Neural cell (in vitro differentiated cells): Measurements from ENCODE around the gene CACNA1E. TPM values are rescaled to one million over a fixed set of nuclear protein-coding genes. Genes with fewer than 3 reads are reported as not detected.
"Not testable (repeated sequence)": the region's sequence is repeated elsewhere in the genome, so short reads cannot be mapped to it uniquely, and the experiment has no call there.

ENCODE experiments used
- H2AFZ ChIP-seq: fragments of 200-600, 300-800 bp; sonication (generic), shearing (Covaris generic); 2 replicates; pipeline ENCODE4 v1.6.0; 2014; ENCODE audit warnings: low read depth, mild to moderate bottlenecking, antibody characterized with exemption, low read length, moderate library complexity
- H3F3A ChIP-seq: fragments of 200-600 bp; shearing (Covaris generic); 2 replicates; pipeline ENCODE4 v1.6.1; 2016; ENCODE audit warnings: mild to moderate bottlenecking, moderate library complexity, mixed read lengths, antibody characterized with exemption, low read length; ENCODE audit not compliant: insufficient read depth, poor library complexity, severe bottlenecking
- H3K27ac ChIP-seq: fragments of 200-600, 300-800 bp; sonication (generic), shearing (Covaris generic); 2 replicates; pipeline ENCODE4 v1.5.1; 2014; ENCODE audit warnings: mild to moderate bottlenecking, low read length, moderate library complexity
- H3K27me3 ChIP-seq: fragments of 300-800, 200-600 bp; sonication (generic), shearing (Covaris generic); 2 replicates; pipeline ENCODE4 v1.6.0; 2014; ENCODE audit warnings: mild to moderate bottlenecking, low read depth, low read length, moderate library complexity; ENCODE audit not compliant: insufficient read depth
- H3K36me3 ChIP-seq: fragments of 300-800, 200-600 bp; sonication (generic), shearing (Covaris generic); 2 replicates; pipeline ENCODE4 v1.5.1; 2014; ENCODE audit warnings: mild to moderate bottlenecking, antibody characterized with exemption, low read length, moderate library complexity; ENCODE audit not compliant: insufficient read depth
- H3K4me2 ChIP-seq: fragments of 300-800, 200-600 bp; sonication (generic), shearing (Covaris generic); 2 replicates; pipeline ENCODE4 v1.6.0; 2014; ENCODE audit warnings: mild to moderate bottlenecking, low read length
- H3K4me3 ChIP-seq: fragments of 300-800, 200-600 bp; sonication (generic), shearing (Covaris generic); 2 replicates; pipeline ENCODE4 v1.5.1; 2014; ENCODE audit warnings: mild to moderate bottlenecking, low read length, moderate library complexity
- H3K79me2 ChIP-seq: fragments of 200-600 bp; shearing (Covaris generic); replicated peaks from 2 replicates; pipeline ENCODE4 v1.6.0; 2014; ENCODE audit warnings: mild to moderate bottlenecking, low read length, moderate library complexity; ENCODE audit not compliant: insufficient read depth
- H3K9ac ChIP-seq: fragments of 300-800, 200-600 bp; sonication (generic), shearing (Covaris generic); 2 replicates; pipeline ENCODE4 v1.6.1; 2016; ENCODE audit warnings: mild to moderate bottlenecking, low read length, mixed read lengths
- H3K9me2 ChIP-seq: fragments of 200-600 bp; shearing (Covaris generic); 2 replicates; pipeline ENCODE4 v1.6.1; 2016; ENCODE audit warnings: mild to moderate bottlenecking, low read length, mixed read lengths; ENCODE audit not compliant: insufficient read depth
- H3K9me3 ChIP-seq: fragments of 200-600, 300-800 bp; sonication (generic), shearing (Covaris generic); 2 replicates; pipeline ENCODE4 v1.6.1; 2016; ENCODE audit warnings: mild to moderate bottlenecking, mixed run types, low read length, moderate library complexity, mixed read lengths
- H4K20me1 ChIP-seq: fragments of 200-600 bp; shearing (Covaris generic); 2 replicates; pipeline ENCODE4 v1.6.1; 2016; ENCODE audit warnings: mild to moderate bottlenecking, mixed run types; ENCODE audit not compliant: insufficient read depth
- EP300 ChIP-seq: fragments of 450-650 bp; conservative IDR thresholded peaks from 2 replicates; pipeline ENCODE4 v1.6.1; 2014; ENCODE audit warnings: antibody characterized with exemption, mild to moderate bottlenecking, moderate library complexity; ENCODE audit not compliant: poor library complexity, severe bottlenecking
- EZH2 ChIP-seq: fragments of 200-600, 300-800 bp; shearing (Covaris generic), sonication (generic); IDR thresholded peaks from 2 replicates; pipeline ENCODE4 v1.6.1; 2014; ENCODE audit warnings: antibody characterized with exemption, low read length, borderline replicate concordance, mild to moderate bottlenecking; ENCODE audit not compliant: insufficient read depth, poor library complexity, severe bottlenecking
- MXI1 ChIP-seq: fragments of 450-650 bp; conservative IDR thresholded peaks from 2 replicates; pipeline ENCODE4 v1.6.1; 2014; ENCODE audit warnings: antibody characterized with exemption, mild to moderate bottlenecking; ENCODE audit not compliant: poor library complexity, severe bottlenecking
- POLR2AphosphoS5 ChIP-seq: IDR thresholded peaks from 2 replicates; pipeline ENCODE4 v1.6.1; 2012
- RAD21 ChIP-seq: fragments of 450-650 bp; conservative IDR thresholded peaks from 2 replicates; pipeline ENCODE4 v1.6.1; 2014; ENCODE audit warnings: antibody characterized with exemption, mild to moderate bottlenecking, moderate library complexity
- SMC3 ChIP-seq: fragments of 450-650 bp; conservative IDR thresholded peaks from 2 replicates; pipeline ENCODE4 v1.6.1; 2014; ENCODE audit warnings: antibody characterized with exemption, mild to moderate bottlenecking, moderate library complexity; ENCODE audit not compliant: poor library complexity
- TAF1 ChIP-seq: IDR thresholded peaks from 2 replicates; pipeline ENCODE4 v1.6.1; 2012; ENCODE audit warnings: low read depth
- polyA plus RNA-seq: library from polyadenylated mRNA; depleted of rRNA; stranded (reverse); fragments of >200 nt; gene quantifications from 2 replicates; pipeline ENCODE4 v1.2.3, GENCODE V29; 2014
- TF ChIP-seq, protein P1 (sequence below): fragments of 450-650 bp; IDR thresholded peaks from 2 replicates; pipeline ENCODE4 v1.5.1; 2014; ENCODE audit warnings: antibody characterized with exemption, mild to moderate bottlenecking, moderate library complexity; ENCODE audit not compliant: poor library complexity, severe bottlenecking
- TF ChIP-seq, protein P2 (sequence below): IDR thresholded peaks from 2 replicates; pipeline ENCODE4 v1.6.1; 2012; ENCODE audit warnings: borderline replicate concordance

Gene CACNA1E
- polyA plus RNA-seq, 1 donor from 2014 or later = 29.5 TPM

DNA sequence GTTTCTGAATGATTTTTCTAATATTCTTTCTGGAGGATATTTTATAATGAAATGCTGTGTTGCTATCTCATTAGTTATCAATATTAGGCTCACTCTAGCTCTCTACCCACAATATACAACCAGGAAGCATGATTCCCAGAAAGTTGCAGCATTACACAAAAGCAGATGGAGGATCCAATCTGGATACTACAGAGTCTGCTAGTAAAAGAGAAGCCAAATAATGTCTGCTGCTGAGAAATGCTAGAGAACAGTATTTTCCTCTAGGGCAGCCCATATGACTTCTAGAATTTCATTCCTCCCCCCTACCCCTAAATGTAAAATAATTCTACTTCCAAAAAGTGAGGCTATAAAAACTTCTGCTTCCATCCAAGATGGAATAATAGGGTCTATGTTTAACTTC is 338.4 kb downstream of the CACNA1E start:
- no peaks in the 10 kb centered on the region for H3K27me3 ChIP-seq
- no peak overlapping the region for H2AFZ ChIP-seq
- no peaks in the 10 kb centered on the region for H3F3A ChIP-seq
- TF ChIP-seq POLR2AphosphoS5 (no peak), MXI1 (no peak)
- TF ChIP-seq, protein P1, sequence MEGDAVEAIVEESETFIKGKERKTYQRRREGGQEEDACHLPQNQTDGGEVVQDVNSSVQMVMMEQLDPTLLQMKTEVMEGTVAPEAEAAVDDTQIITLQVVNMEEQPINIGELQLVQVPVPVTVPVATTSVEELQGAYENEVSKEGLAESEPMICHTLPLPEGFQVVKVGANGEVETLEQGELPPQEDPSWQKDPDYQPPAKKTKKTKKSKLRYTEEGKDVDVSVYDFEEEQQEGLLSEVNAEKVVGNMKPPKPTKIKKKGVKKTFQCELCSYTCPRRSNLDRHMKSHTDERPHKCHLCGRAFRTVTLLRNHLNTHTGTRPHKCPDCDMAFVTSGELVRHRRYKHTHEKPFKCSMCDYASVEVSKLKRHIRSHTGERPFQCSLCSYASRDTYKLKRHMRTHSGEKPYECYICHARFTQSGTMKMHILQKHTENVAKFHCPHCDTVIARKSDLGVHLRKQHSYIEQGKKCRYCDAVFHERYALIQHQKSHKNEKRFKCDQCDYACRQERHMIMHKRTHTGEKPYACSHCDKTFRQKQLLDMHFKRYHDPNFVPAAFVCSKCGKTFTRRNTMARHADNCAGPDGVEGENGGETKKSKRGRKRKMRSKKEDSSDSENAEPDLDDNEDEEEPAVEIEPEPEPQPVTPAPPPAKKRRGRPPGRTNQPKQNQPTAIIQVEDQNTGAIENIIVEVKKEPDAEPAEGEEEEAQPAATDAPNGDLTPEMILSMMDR = no peak
- no peak overlapping the region for H3K4me3 ChIP-seq
- H3K27ac ChIP-seq = no peak overlapping the region
- no peaks in the 10 kb centered on the region for H4K20me1 ChIP-seq
- no peak overlapping the region for H3K4me2 ChIP-seq
- no peaks in the 10 kb centered on the region for H3K9me2 ChIP-seq
- H3K9ac ChIP-seq = no peak overlapping the region
- no peaks in the 10 kb centered on the region for H3K79me2 ChIP-seq
- H3K9me3 ChIP-seq = no peaks in the 10 kb centered on the region
- no peaks in the 10 kb centered on the region for H3K36me3 ChIP-seq

DNA sequence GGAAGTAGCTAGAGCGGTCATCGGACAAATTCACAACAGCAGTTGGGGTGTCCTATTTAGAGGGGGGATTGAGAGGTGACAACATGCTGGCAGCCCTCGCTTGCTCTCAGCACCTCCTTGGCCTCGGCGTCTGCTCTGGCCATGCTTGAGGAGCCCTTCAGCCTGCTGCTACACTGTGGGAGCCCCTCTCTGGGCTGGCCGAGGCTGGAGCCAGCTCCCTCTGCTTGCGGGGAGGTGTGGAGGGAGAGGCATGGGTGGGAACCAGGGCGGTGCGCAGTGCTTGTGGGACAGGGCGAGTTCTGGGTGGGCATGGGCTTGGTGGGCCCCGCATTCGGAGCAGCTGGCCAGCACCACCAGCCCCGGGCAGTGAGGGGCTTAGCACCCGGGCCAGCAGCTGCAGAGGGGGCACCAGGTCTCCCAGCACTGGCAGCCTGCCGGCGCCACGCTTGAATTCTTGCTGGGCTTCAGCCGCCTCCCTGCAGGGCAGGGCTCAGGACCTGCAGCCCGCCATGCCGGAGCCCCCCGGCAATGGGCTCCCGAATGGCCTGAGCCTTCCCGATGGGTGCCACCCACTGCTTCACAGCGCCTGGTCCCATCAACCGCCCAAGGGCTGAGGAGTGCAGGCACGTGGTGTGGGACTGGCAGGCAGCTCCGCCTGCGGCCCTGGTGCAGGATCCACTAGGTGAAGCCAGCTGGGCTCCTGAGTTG is 349.0 kb downstream of the CACNA1E start:
- H3K4me2 ChIP-seq, H3K36me3 ChIP-seq, H3K27me3 ChIP-seq, H2AFZ ChIP-seq, H3K9me2 ChIP-seq, H3K79me2 ChIP-seq, H3K4me3 ChIP-seq, H3K9me3 ChIP-seq, H3F3A ChIP-seq, H3K9ac ChIP-seq, H3K27ac ChIP-seq, H4K20me1 ChIP-seq: not testable (repeated sequence)

DNA sequence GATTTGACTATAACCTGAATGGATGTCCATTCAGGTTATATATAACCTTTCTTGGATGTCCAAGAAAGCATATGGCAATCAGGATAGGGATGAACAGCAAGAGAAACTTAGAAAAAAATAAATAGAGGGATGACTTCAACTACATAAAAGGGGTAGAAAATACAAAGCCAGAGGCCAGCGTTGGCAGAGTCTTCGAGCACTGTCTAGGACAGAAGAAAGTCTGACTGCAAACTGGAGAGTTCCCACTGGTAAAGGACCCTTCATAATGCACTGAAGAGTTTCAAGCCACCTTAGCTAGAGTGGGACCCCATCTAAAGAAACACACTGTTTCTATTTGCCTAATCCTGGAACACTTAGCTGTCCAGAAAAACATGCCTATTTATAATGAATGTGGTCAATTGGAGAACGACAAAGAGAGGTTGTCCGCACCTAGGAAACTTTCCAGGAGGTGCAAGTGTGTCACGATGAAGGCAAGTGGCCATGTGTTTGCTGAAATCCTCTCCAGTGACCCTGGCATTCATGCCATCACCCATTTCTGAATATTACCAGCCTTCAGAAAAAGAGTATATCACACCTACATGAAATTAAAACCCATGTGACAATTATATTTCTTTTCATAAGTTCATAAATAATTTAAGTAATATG is 362.8 kb downstream of the CACNA1E start:
- Histone ChIP-seq H3K4me2 (no peak overlapping the region), H3K9me2 (no peaks in the 10 kb centered on the region), H3K27me3 (no peaks in the 10 kb centered on the region), H3K9me3 (no peaks in the 10 kb centered on the region), H3K4me3 (no peak overlapping the region), H3K36me3 (no peaks in the 10 kb centered on the region), H4K20me1 (no peaks in the 10 kb centered on the region), H3K9ac (no peak overlapping the region), H3K79me2 (no peaks in the 10 kb centered on the region), H2AFZ (no peak overlapping the region), H3K27ac (no peak overlapping the region), H3F3A (no peaks in the 10 kb centered on the region)
- TF ChIP-seq RAD21 = no peak
- no peak for TF ChIP-seq SMC3
- no peak for TF ChIP-seq TAF1
- TF ChIP-seq MXI1 = no peak
- no peak for TF ChIP-seq EP300
- TF ChIP-seq, protein P2, sequence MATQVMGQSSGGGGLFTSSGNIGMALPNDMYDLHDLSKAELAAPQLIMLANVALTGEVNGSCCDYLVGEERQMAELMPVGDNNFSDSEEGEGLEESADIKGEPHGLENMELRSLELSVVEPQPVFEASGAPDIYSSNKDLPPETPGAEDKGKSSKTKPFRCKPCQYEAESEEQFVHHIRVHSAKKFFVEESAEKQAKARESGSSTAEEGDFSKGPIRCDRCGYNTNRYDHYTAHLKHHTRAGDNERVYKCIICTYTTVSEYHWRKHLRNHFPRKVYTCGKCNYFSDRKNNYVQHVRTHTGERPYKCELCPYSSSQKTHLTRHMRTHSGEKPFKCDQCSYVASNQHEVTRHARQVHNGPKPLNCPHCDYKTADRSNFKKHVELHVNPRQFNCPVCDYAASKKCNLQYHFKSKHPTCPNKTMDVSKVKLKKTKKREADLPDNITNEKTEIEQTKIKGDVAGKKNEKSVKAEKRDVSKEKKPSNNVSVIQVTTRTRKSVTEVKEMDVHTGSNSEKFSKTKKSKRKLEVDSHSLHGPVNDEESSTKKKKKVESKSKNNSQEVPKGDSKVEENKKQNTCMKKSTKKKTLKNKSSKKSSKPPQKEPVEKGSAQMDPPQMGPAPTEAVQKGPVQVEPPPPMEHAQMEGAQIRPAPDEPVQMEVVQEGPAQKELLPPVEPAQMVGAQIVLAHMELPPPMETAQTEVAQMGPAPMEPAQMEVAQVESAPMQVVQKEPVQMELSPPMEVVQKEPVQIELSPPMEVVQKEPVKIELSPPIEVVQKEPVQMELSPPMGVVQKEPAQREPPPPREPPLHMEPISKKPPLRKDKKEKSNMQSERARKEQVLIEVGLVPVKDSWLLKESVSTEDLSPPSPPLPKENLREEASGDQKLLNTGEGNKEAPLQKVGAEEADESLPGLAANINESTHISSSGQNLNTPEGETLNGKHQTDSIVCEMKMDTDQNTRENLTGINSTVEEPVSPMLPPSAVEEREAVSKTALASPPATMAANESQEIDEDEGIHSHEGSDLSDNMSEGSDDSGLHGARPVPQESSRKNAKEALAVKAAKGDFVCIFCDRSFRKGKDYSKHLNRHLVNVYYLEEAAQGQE = no peak
- TF ChIP-seq POLR2AphosphoS5 = no peak
- TF ChIP-seq, protein P1 = no peak
- TF ChIP-seq EZH2 = no peak
